PC-3 (cell line): ENCODE measurements around the gene UBR4. TPM values are rescaled to one million over a fixed set of nuclear protein-coding genes. Genes with fewer than 3 reads are reported as not detected.

Experiments used
- ATAC-seq: fragments of 200-7000 bp; cut with Tn5 transposase; 2 replicates; pipeline ENCODE4 v1.9.1; 2020; ENCODE audit warnings: mild to moderate bottlenecking, moderate library complexity
- BruUV-seq: library from RNA; stranded (reverse); fragments of 400-500 nt; replicated peaks from 2 replicates; lab custom pipeline; 2021; lab: Mats Ljungman, UMichigan
- CTCF ChIA-PET: fragments of 300-600 bp; sonication (Branson Sonifier 250); formaldehyde crosslinking; loops from one replicate; lab custom pipeline; 2022; ENCODE audit warnings: antibody characterized with exemption; lab: Charles Lee
- POLR2A ChIA-PET: fragments of 300-600 bp; sonication (Branson Sonifier 250); formaldehyde crosslinking; loops from one replicate; lab custom pipeline; 2022; ENCODE audit warnings: antibody characterized with exemption; ENCODE audit not compliant: unreplicated experiment; lab: Charles Lee
- DNase-seq: peaks from one replicate; pipeline ENCODE4 v3.0.0-alpha.2; 2015
- H2AFZ ChIP-seq: fragments of 300-600 bp; sonication (generic); 2 replicates; pipeline ENCODE4 v1.6.0; 2016; ENCODE audit warnings: antibody characterized with exemption, low read length
- H3F3A ChIP-seq: fragments of 300-600 bp; sonication (generic); one replicate; pipeline ENCODE4 v1.6.0; 2017; ENCODE audit warnings: antibody characterized with exemption, low read length, control low read depth, mild to moderate bottlenecking; ENCODE audit not compliant: unreplicated experiment
- H3K27ac ChIP-seq: fragments of 300-600 bp; sonication (generic); 2 replicates; pipeline ENCODE4 v1.5.1; 2016; ENCODE audit warnings: mild to moderate bottlenecking, low read length
- H3K27me3 ChIP-seq: fragments of 300-600 bp; sonication (generic); 2 replicates; pipeline ENCODE4 v1.6.1; 2016; ENCODE audit warnings: low read length, mixed read lengths
- H3K36me3 ChIP-seq: fragments of 300-600 bp; sonication (generic); 2 replicates; pipeline ENCODE4 v1.6.1; 2016; ENCODE audit warnings: low read depth, mixed run types, low read length, mixed read lengths
- H3K4me1 ChIP-seq: fragments of 300-600 bp; sonication (generic); 2 replicates; pipeline ENCODE4 v1.5.1; 2016; ENCODE audit warnings: low read length; ENCODE audit not compliant: insufficient read depth
- H3K4me2 ChIP-seq: fragments of 300-600 bp; sonication (generic); 2 replicates; pipeline ENCODE4 v1.6.0; 2016; ENCODE audit warnings: low read length
- H3K4me3 ChIP-seq: fragments of 300-600 bp; sonication (generic); 2 replicates; pipeline ENCODE4 v1.5.1; 2016; ENCODE audit warnings: mild to moderate bottlenecking, low read length, mixed read lengths
- H3K79me2 ChIP-seq: fragments of 300-600 bp; sonication (generic); 2 replicates; pipeline ENCODE4 v1.6.1; 2017; ENCODE audit warnings: low read length, mixed read lengths
- H3K9ac ChIP-seq: fragments of 300-600 bp; sonication (generic); 2 replicates; pipeline ENCODE4 v1.6.0; 2016; ENCODE audit warnings: mild to moderate bottlenecking, low read length
- H3K9me2 ChIP-seq: fragments of 300-600 bp; sonication (generic); replicated peaks from 2 replicates; pipeline ENCODE4 v1.6.1; 2016; ENCODE audit warnings: mixed run types, low read length, mixed read lengths
- H3K9me3 ChIP-seq: fragments of 300-600 bp; sonication (generic); 2 replicates; pipeline ENCODE4 v1.6.1; 2016; ENCODE audit warnings: low read length, mixed read lengths
- H4K20me1 ChIP-seq: fragments of 300-600 bp; sonication (generic); 2 replicates; pipeline ENCODE4 v1.6.1; 2016; ENCODE audit warnings: low read length, mixed read lengths
- EZH2 ChIP-seq: fragments of 300-600 bp; sonication (generic); IDR thresholded peaks from one replicate; pipeline ENCODE4 v1.6.1; 2017; ENCODE audit warnings: antibody characterized with exemption, mild to moderate bottlenecking, low read length; ENCODE audit not compliant: unreplicated experiment
- EZH2phosphoT487 ChIP-seq: fragments of 300-600 bp; sonication (generic); IDR thresholded peaks from 2 replicates; pipeline ENCODE4 v1.6.1; 2018; ENCODE audit warnings: mild to moderate bottlenecking, antibody characterized with exemption, low read length, borderline replicate concordance
- intact Hi-C: fragments of 100-400 bp; cut with micrococcal nuclease; formaldehyde crosslinking; loops from 2 replicates; pipeline ENCODE4 v1.9.0; 2023
- total RNA-seq: library from RNA; depleted of rRNA; stranded (reverse); fragments of >200 nt; gene quantifications from 2 replicates; pipeline ENCODE4 v1.2.3, GENCODE V29; 2014
- TF ChIP-seq, protein P1 (sequence below): fragments of 300-600 bp; sonication (generic); conservative IDR thresholded peaks from 2 replicates; pipeline ENCODE4 v1.5.1; 2017; ENCODE audit warnings: antibody characterized with exemption, low read depth, mild to moderate bottlenecking, low read length

Gene UBR4
- total RNA-seq, 1 experiment from 2014 or later, result 141 TPM

DNA sequence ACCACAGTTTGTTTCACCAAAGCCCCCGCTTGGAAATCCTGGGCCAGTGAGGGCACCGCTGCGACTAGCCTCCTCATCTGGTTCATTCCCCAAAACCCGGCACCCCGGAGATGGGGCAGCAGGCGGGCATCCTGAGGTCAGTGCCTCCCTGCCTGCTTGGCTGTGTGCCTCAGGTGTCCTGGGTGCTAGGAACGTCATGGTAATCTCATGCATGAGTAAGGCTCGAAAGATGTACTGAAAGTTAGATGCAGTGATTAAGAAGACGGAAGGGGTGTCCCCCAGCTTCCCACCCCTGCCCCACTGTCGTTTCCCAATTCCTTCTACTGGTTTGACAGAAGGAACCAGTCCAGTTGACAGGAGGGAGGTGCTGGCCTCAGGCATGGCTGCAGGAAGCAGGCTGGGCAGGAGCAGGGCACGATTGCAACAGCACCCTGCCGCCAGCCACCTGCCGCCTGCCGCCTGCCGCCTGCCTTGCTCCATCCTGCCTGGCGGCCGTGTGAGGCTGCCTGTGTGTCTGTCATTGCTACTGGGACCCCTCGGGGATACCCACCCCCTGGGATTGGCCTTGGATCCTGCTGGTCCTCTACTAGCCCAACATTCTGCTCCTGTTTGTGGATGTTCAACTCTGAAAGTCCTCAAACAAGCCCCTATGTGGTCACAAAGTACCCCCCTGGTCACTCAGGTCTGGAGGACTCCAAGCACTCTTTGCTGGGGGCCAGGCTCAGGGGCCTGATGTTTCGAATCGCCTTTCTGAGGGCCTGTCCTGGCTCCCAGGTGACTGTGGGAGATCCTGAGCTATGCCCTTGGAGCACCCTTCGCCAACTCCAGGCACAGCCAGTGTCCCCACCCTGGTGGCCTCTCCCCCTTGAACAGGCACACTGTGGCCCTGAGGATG is 180.6 kb downstream of the UBR4 start:
- intact Hi-C loops, result no loop called here
- no peak for ATAC-seq
- Histone ChIP-seq H3K27me3 (no peaks in the 10 kb centered on the region), H3K27ac (no peak overlapping the region), H3K9me3 (no peaks in the 10 kb centered on the region), H3K4me3 (no peak overlapping the region), H3K79me2 (peaks cover 4% of the 10 kb centered on the region; the same call in 1 of the 2 replicates), H3K9me2 (no peaks in the 10 kb centered on the region), H3K36me3 (no peaks in the 10 kb centered on the region), H2AFZ (no peak overlapping the region), H3F3A (no peaks in the 10 kb centered on the region), H3K9ac (no peak overlapping the region), H4K20me1 (no peaks in the 10 kb centered on the region), H3K4me1 (peaks cover 21% of the 10 kb centered on the region), H3K4me2 (no peak overlapping the region)
- DNase-seq, result peak; percentile 27
- ChIA-PET POLR2A (no interaction called here), CTCF (no interaction called here)
- TF ChIP-seq, protein P1, sequence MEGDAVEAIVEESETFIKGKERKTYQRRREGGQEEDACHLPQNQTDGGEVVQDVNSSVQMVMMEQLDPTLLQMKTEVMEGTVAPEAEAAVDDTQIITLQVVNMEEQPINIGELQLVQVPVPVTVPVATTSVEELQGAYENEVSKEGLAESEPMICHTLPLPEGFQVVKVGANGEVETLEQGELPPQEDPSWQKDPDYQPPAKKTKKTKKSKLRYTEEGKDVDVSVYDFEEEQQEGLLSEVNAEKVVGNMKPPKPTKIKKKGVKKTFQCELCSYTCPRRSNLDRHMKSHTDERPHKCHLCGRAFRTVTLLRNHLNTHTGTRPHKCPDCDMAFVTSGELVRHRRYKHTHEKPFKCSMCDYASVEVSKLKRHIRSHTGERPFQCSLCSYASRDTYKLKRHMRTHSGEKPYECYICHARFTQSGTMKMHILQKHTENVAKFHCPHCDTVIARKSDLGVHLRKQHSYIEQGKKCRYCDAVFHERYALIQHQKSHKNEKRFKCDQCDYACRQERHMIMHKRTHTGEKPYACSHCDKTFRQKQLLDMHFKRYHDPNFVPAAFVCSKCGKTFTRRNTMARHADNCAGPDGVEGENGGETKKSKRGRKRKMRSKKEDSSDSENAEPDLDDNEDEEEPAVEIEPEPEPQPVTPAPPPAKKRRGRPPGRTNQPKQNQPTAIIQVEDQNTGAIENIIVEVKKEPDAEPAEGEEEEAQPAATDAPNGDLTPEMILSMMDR, result no peak
- no peak for TF ChIP-seq EZH2
- no peak for TF ChIP-seq EZH2phosphoT487
- BruUV-seq, result no TSS peak

GRCh38 chr1:19028546-19029129 is 181.4 kb downstream of the UBR4 start:
- no peaks in the 10 kb centered on the region for H3F3A ChIP-seq
- H3K9me3 ChIP-seq, result no peaks in the 10 kb centered on the region
- ChIA-PET CTCF (no interaction called here), POLR2A (no interaction called here)
- H3K9me2 ChIP-seq, result no peaks in the 10 kb centered on the region
- no peaks in the 10 kb centered on the region for H4K20me1 ChIP-seq
- no peak for DNase-seq
- no peak overlapping the region for H3K4me2 ChIP-seq
- no peak overlapping the region for H3K9ac ChIP-seq
- H3K36me3 ChIP-seq, result no peaks in the 10 kb centered on the region
- H3K27ac ChIP-seq, result no peak overlapping the region
- intact Hi-C loops, result no loop called here
- BruUV-seq, result no TSS peak
- peaks cover 13% of the 10 kb centered on the region for H3K4me1 ChIP-seq
- TF ChIP-seq, protein P1, result no peak
- TF ChIP-seq EZH2phosphoT487, result no peak
- TF ChIP-seq EZH2, result no peak
- no peak for ATAC-seq
- no peak overlapping the region for H2AFZ ChIP-seq
- H3K79me2 ChIP-seq, result peaks cover 4% of the 10 kb centered on the region; the same call in 1 of the 2 replicates
- no peaks in the 10 kb centered on the region for H3K27me3 ChIP-seq
- no peak overlapping the region for H3K4me3 ChIP-seq
